ENCODE results near the gene ZNF329. TPM values are rescaled to one million over a fixed set of nuclear protein-coding genes. Genes with fewer than 3 reads are reported as not detected.

Gene ZNF329
- total and polyA plus RNA-seq, 2 of the 8 experiments (the other 6 are each of a cell fraction or from before 2014, with no cell fraction given): 5.8 to 11.2 TPM

DNA sequence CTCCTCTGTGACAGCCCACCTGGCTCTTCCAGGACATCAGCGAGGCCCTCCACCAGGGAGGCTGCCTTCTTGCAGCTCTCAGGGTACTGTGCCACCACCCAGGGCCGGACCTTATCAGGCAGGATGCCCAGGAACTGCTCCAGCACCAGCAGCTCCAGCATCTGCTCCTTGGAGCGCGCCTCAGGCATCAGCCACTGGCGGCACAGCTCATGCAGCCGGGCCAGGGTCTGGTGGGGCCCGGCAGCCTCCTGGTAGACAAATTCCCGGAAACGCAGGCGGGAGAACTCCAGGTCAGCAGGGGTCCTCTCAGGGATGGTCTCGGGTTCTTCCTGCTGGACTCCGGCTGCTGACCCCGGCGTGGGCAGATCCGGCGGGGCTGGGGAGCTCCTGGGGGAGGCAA lies 60.7 kb downstream of the ZNF329 start:
- Histone ChIP-seq H3K18ac (ENCODE audit: extremely low read depth, low read length) (no peak overlapping the region), H2AK5ac (ENCODE audit: low read depth, low read length) (no peak overlapping the region)
- CTCF ChIA-PET (ENCODE audit: partially characterized antibody): interaction anchor here (0.9 to 5.8 kb wide), 9 partner anchors 10 to 68 kb away, joined by 3 to 43 read pairs (median 3); partner anchors contain the start of gene ZNF135
- TF ChIP-seq SIX5 (IDR thresholded peaks at IDR 0.05; ENCODE audit: low read depth, low read length): no peak

More for the DNA sequence above, 60.7 kb downstream of the ZNF329 start:
- Histone ChIP-seq H3K4me1 (replicated peaks in 1 of 4; ENCODE audit: control insufficient read depth in 3 of 4, insufficient read depth in 4 of 4, low read length in 3 of 4) (0 out of 7 replicates have a peak, but pooled peaks cover 0 to 2% (median 0%) of the 10 kb centered on the region in 4 experiments), H2BK20ac (ENCODE audit: low read length) (no peak overlapping the region), H3K79me1 (ENCODE audit: low read depth, low read length) (peaks cover under 1% of the 10 kb centered on the region; the same call in 1 of the 2 replicates), H3K79me2 (ENCODE audit: control insufficient read depth in 1 of 2, insufficient read depth in 2 of 2, low read length in 2 of 2) (no peaks in the 10 kb centered on the region; a peak in 1 of 4 replicates), H3K4me3 (ENCODE audit: extremely low read depth in 1 of 4, insufficient read depth in 2 of 4, low read depth in 3 of 4, low read length in 4 of 4) (no peak overlapping the region), H3K23me2 (ENCODE audit: low read depth, low read length) (no peaks in the 10 kb centered on the region), H2BK15ac (ENCODE audit: low read length) (no peak overlapping the region), H3K27ac (ENCODE audit: low read depth, low read length) (no peak overlapping the region), H2BK12ac (ENCODE audit: low read depth, low read length) (no peak overlapping the region), H4K8ac (ENCODE audit: extremely low read depth, insufficient read depth, low read length) (no peak overlapping the region), H3K9me3 (ENCODE audit: insufficient read depth in 2 of 2, low read depth in 1 of 2, low read length in 1 of 2) (no peaks in the 10 kb centered on the region; a peak in 1 of 4 replicates), H3K4me2 (ENCODE audit: insufficient read depth in 1 of 2, low read depth in 2 of 2, low read length in 2 of 2) (no peak overlapping the region), H3K14ac (ENCODE audit: insufficient read length) (no peak overlapping the region), H3K9ac (replicated peaks in 1 of 4; ENCODE audit: extremely low read depth in 1 of 4, low read depth in 3 of 4, low read length in 3 of 4) (no peak overlapping the region), H3K27me3 (replicated peaks in 1 of 4; ENCODE audit: control insufficient read depth in 3 of 4, extremely low read depth in 1 of 4, insufficient read depth in 3 of 4, low read length in 3 of 4) (no peaks in the 10 kb centered on the region), H4K91ac (replicated peaks; ENCODE audit: insufficient read length, low read length) (no peak overlapping the region), H2BK5ac (ENCODE audit: low read depth, low read length) (no peak overlapping the region), H3K56ac (replicated peaks; ENCODE audit: insufficient read length, low read depth, low read length) (no peak overlapping the region), H3K4ac (replicated peaks; ENCODE audit: insufficient read length, low read depth, low read length) (no peak overlapping the region), H3K23ac (ENCODE audit: insufficient read length) (no peak overlapping the region), H4K20me1 (replicated peaks in 1 of 2; ENCODE audit: control insufficient read depth in 1 of 2, insufficient read depth in 2 of 2, low read length in 2 of 2) (peaks cover 0 to 3% of the 10 kb centered on the region in 2 experiments), H3K36me3 (ENCODE audit: control insufficient read depth in 2 of 4, insufficient read depth in 4 of 4, low read length in 3 of 4) (peaks cover 2 to 24% (median 11%) of the 10 kb centered on the region in 4 experiments; a peak in 7 of 8 replicates), H4K5ac (ENCODE audit: insufficient read length, low read depth, low read length) (no peak overlapping the region), H2BK120ac (replicated peaks; ENCODE audit: low read depth, low read length) (no peak overlapping the region), H2AFZ (ENCODE audit: low read length) (no peak overlapping the region)
- POLR2A ChIA-PET (ENCODE audit: partially characterized antibody): interaction anchor here (0.7 to 4.4 kb wide), 6 partner anchors 9 to 139 kb away, joined by 3 to 19 read pairs (median 4); partner anchors contain the start of genes ZNF135, ZNF544 and ZSCAN18
- WGBS, 2 experiments (ENCODE audit: extremely low coverage in 1 of 2, insufficient coverage in 1 of 2, insufficient read length in 1 of 2, insufficient replicate concordance in 2 of 2, low coverage in 1 of 2, low lambda C conversion rate in 2 of 2, missing lambda C conversion rate in 1 of 2): 93% methylated on average over 16 of the region's 16 CpGs; no CpG with 5 or more reads in 1 of the 2 experiments
- no peak for FAIRE-seq
- DNase-seq (ENCODE audit: low read depth in 1 of 2, low spot score in 2 of 2): no peak
